ENCODE data around the gene ARHGEF10L.

DNA sequence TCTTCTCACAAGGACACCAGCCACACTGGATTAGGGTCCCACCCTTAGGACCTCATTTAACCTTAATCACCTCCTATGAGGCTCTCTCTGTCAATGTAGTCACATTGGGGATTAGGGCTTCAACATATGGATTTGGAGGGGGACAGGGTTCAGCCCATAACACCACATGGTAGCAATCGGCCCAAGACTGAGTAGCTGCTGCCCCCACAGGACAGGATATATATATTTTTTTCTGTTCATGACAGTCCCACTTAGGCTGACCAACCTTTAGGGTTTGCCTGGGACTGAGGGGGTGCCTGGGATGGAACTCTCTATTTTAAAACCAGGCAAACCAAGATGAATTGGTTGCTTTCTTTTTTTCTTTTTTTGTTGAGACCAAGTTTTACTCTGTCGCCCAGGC is 207.4 kb downstream of the ARHGEF10L start:
- TF ChIP-seq ZNF202 (tag by site-specific recombination; IDR thresholded peaks at IDR 0.05; ENCODE audit: borderline replicate concordance) (no peak), ZNF114 (tag by site-specific recombination; IDR thresholded peaks at IDR 0.05) (no peak), KLF17 (tag by site-specific recombination; IDR thresholded peaks at IDR 0.05) (no peak), ZFP69B (tag by site-specific recombination; IDR thresholded peaks at IDR 0.05) (no peak), ZBTB10 (tag by site-specific recombination; IDR thresholded peaks at IDR 0.05) (no peak), CTCF (tag by site-specific recombination; IDR thresholded peaks at IDR 0.05) (no peak), YY1 (tag by site-specific recombination; IDR thresholded peaks at IDR 0.05) (no peak), ZNF324 (tag by site-specific recombination; IDR thresholded peaks at IDR 0.05) (no peak)
